ENCODE data around the gene MYO5C. TPM values are rescaled to one million over a fixed set of nuclear protein-coding genes. Genes with fewer than 3 reads are reported as not detected.

Gene MYO5C
- total and polyA plus RNA-seq, 10 of the 15 experiments (the other 5 are each of a cell fraction or from before 2014, with no cell fraction given) = 0.29 to 1.3 (median 0.75) TPM

GRCh38 chr15:52261026-52261425 lies 34.6 kb downstream of the MYO5C start (continued):
- TF ChIP-seq POU2F2 (IDR thresholded peaks at IDR 0.05; ENCODE audit: borderline replicate concordance, low read depth, low read length) (no peak), LARP7 (IDR thresholded peaks at IDR 0.05) (no peak), ZNF217 (IDR thresholded peaks at IDR 0.05) (no peak), MEF2A (IDR thresholded peaks at IDR 0.05; ENCODE audit: insufficient read depth, low read depth, low read length) (no peak)

- ChIA-PET POLR2A (interaction anchor here (0.5 kb wide), 1 partner anchor 293 kb away, joined by 6 read pairs; no protein-coding TSS in a partner anchor), RAD21 (ENCODE audit: unreplicated experiment) (interaction anchor here (0.9 to 11.0 kb wide), 4 partner anchors 58 to 478 kb away, joined by 3 to 121 read pairs (median 5); no protein-coding TSS in a partner anchor), SMC1A (ENCODE audit: uncharacterized antibody, unreplicated experiment) (interaction anchor here (1.0 to 10.7 kb wide), 9 partner anchors 28 to 488 kb away, joined by 3 to 143 read pairs (median 5); no protein-coding TSS in a partner anchor), CTCF (interaction anchor here (1.3 to 10.5 kb wide), 6 partner anchors 27 to 473 kb away, joined by 3 to 191 read pairs (median 32); no protein-coding TSS in a partner anchor)
- Histone ChIP-seq H2AFZ (ENCODE audit: control insufficient read depth, low read depth, low read length) (no peak overlapping the region), H3K9ac (ENCODE audit: control insufficient read depth, insufficient read depth, low read length) (no peak overlapping the region), H4K20me1 (ENCODE audit: control insufficient read depth, insufficient read depth) (no peaks in the 10 kb centered on the region), H3K4me2 (ENCODE audit: control insufficient read depth, insufficient read depth) (no peak overlapping the region), H3K27ac (ENCODE audit: control insufficient read depth, insufficient read depth) (no peak overlapping the region), H3K4me1 (ENCODE audit: control insufficient read depth, insufficient read depth, low read length) (peaks cover 29% of the 10 kb centered on the region), H3K79me2 (ENCODE audit: control insufficient read depth, insufficient read depth, low read length) (no peaks in the 10 kb centered on the region), H3K4me3 (no peak overlapping the region), H3K36me3 (ENCODE audit: control insufficient read depth in 2 of 2, insufficient read depth in 2 of 2, low read length in 1 of 2) (no peaks in the 10 kb centered on the region), H3K9me3 (replicated peaks; ENCODE audit: control insufficient read depth, insufficient read depth, low read length) (no peaks in the 10 kb centered on the region), H3K27me3 (replicated peaks in 1 of 2; ENCODE audit: control insufficient read depth in 2 of 2, insufficient read depth in 2 of 2, low read length in 1 of 2) (no peaks in the 10 kb centered on the region)
- 83% methylated on average over 4 of the region's 4 CpGs for WGBS (ENCODE audit: insufficient coverage, insufficient replicate concordance, low lambda C conversion rate, missing lambda C conversion rate)
- DNase-seq (ENCODE audit: low read depth, low spot score) (no peak), ATAC-seq (no peak), FAIRE-seq (no peak)
- intact Hi-C loops (cut with micrococcal nuclease; ENCODE audit: unreplicated experiment) (loop anchor here (5.0 kb wide), 2 partner anchors 208 to 308 kb away; partner anchors contain the start of gene ARPP19), in situ Hi-C loops (cut with MboI) (no loop called here)
- BruUV-seq (replicated peaks) = no TSS peak
- no peak for TF ChIP-seq SMAD1 (IDR thresholded peaks at IDR 0.05; ENCODE audit: low read depth, partially characterized antibody)
- no peak for TF ChIP-seq HSF1 (IDR thresholded peaks at IDR 0.05; ENCODE audit: low read depth, low read length)
- no peak for TF ChIP-seq NKRF (conservative IDR thresholded peaks at IDR 0.05)
- no peak for TF ChIP-seq CHD1 (IDR thresholded peaks at IDR 0.05; ENCODE audit: low read depth, low read length)
- TF ChIP-seq IKZF2 (IDR thresholded peaks at IDR 0.05) = no peak
- no peak for TF ChIP-seq ASH2L (IDR thresholded peaks at IDR 0.05; ENCODE audit: borderline replicate concordance, low read depth)
- TF ChIP-seq KDM1A (IDR thresholded peaks at IDR 0.05; ENCODE audit: borderline replicate concordance) = no peak
- no peak for TF ChIP-seq EP300 (IDR thresholded peaks at IDR 0.05; ENCODE audit: borderline replicate concordance in 1 of 2, control insufficient read depth in 1 of 2, low read depth in 2 of 2, low read length in 2 of 2)
- no peak for TF ChIP-seq ZNF384 (IDR thresholded peaks at IDR 0.05; ENCODE audit: borderline replicate concordance, low read depth, low read length)
- TF ChIP-seq KLF5 (IDR thresholded peaks at IDR 0.05; ENCODE audit: partially characterized antibody) = no peak
- TF ChIP-seq MEF2A (IDR thresholded peaks at IDR 0.05; ENCODE audit: insufficient read depth, low read depth, low read length) = no peak
- TF ChIP-seq RB1 (IDR thresholded peaks at IDR 0.05; ENCODE audit: borderline replicate concordance) = no peak
- no peak for TF ChIP-seq TCF7 (IDR thresholded peaks at IDR 0.05; ENCODE audit: borderline replicate concordance)
- TF ChIP-seq ATF7 (IDR thresholded peaks at IDR 0.05; ENCODE audit: low read depth) = no peak
Observed at GRCh38 chr15:52259503-52259902, 36.1 kb downstream of the MYO5C start.

Measured in GM12878 (cell line).